Left lung (tissue), 10 donors: Measurements from ENCODE around the gene TUBB4A. TPM values are rescaled to one million over a fixed set of nuclear protein-coding genes. Genes with fewer than 3 reads are reported as not detected.

Source experiments
- ATAC-seq: fragments of 200-7000 bp; cut with Tn5 transposase; one replicate; pipeline ENCODE4 v1.9.1; 2020; ENCODE audit warnings: moderate library complexity
- DNase-seq, 4 donors: peaks; one replicate each; pipeline ENCODE4 v3.0.0-alpha.2; 2013 to 2020
- H3K27ac ChIP-seq, 2 donors: fragments of 200-600 bp; sonication (generic) in 1 of 2; one replicate each; pipeline versions ENCODE4 v1.5.0 to v1.8.0; 2020 to 2021
- H3K27me3 ChIP-seq, 2 donors: fragments of 200-600 bp; sonication (generic) in 1 of 2; one replicate each; pipeline versions ENCODE4 v1.5.0 to v1.8.0; 2020 to 2021
- H3K36me3 ChIP-seq, 2 donors: fragments of 200-600 bp; sonication (generic) in 1 of 2; one replicate each; pipeline versions ENCODE4 v1.5.0 to v1.8.0; 2020 to 2021
- H3K4me1 ChIP-seq, 2 donors: fragments of 200-600 bp; one replicate each; pipeline ENCODE4 v1.8.0; 2021
- H3K4me3 ChIP-seq, 2 donors: fragments of 200-600 bp; sonication (generic) in 1 of 2; one replicate each; pipeline versions ENCODE4 v1.5.0 to v1.8.0; 2020 to 2021; ENCODE audit warnings: mild to moderate bottlenecking in 1 of 2
- H3K9me3 ChIP-seq, 2 donors: fragments of 200-600 bp; sonication (generic) in 1 of 2; one replicate each; pipeline versions ENCODE4 v1.5.0 to v1.8.0; 2020 to 2021
- intact Hi-C, 2 donors: fragments of 100-400 bp; cut with DNase I; formaldehyde crosslinking; loops; one replicate each; pipeline versions ENCODE4 v1.11.2 to v1.14.2; 2022
- polyA plus RNA-seq, 6 donors: library from polyadenylated mRNA; unstranded; fragments of 120-200 nt; gene quantifications; one replicate each; pipeline ENCODE4 v1.2.1, GENCODE V29; 2013; ENCODE audit not compliant: insufficient read length in 6 of 6
- total RNA-seq, 2 donors: library from RNA; stranded (reverse); fragmentation: NEBNext Ultra II Directional; extraction: Animal tissue kit (Norgen Biotek cat#: 25700); gene quantifications; one replicate each; pipeline ENCODE4 v1.2.1, GENCODE V29; 2021
- TF ChIP-seq, protein P1 (sequence below), 2 donors: fragments of 200-600 bp; sonication (generic) in 1 of 2; IDR thresholded peaks; one replicate each; pipeline versions ENCODE4 v1.5.0 to v1.8.0; 2021; ENCODE audit warnings: antibody characterized with exemption in 2 of 2
- donor health status: DM: no; HTN: yes; CAD: no.
- donor health status: DM: no; HTN: no; CAD: no.

Gene TUBB4A
- total and polyA plus RNA-seq, 8 donors = 0.35 to 5.9 (median 4.3) TPM

DNA sequence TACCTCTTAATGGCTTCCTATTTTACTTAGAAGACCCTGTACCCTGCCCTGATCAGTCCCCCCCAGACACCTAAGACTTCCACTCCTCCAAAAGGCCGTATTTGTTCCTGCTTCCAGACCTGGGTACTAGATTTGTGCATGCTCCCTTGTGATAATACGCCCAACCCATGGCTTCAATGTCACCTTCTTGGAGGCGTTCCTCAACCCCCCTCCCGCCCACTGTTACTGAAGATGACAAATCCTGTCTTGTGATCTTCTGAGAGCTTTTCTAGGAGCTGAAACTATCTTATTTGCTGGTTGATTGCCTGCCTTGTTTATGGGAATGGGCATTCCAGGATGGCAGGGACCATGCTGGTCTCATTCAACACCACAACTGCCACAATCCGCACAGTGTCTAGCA is 51.9 kb downstream of the TUBB4A start:
- no peak for DNase-seq
- Histone ChIP-seq H3K4me3 (no peak overlapping the region), H3K36me3 (peaks cover 0 to 32% of the 10 kb centered on the region in 2 donors), H3K27me3 (no peaks in the 10 kb centered on the region), H3K4me1 (no peaks in the 10 kb centered on the region), H3K9me3 (peaks cover 0 to 17% of the 10 kb centered on the region in 2 donors), H3K27ac (no peak overlapping the region)
- TF ChIP-seq, protein P1, sequence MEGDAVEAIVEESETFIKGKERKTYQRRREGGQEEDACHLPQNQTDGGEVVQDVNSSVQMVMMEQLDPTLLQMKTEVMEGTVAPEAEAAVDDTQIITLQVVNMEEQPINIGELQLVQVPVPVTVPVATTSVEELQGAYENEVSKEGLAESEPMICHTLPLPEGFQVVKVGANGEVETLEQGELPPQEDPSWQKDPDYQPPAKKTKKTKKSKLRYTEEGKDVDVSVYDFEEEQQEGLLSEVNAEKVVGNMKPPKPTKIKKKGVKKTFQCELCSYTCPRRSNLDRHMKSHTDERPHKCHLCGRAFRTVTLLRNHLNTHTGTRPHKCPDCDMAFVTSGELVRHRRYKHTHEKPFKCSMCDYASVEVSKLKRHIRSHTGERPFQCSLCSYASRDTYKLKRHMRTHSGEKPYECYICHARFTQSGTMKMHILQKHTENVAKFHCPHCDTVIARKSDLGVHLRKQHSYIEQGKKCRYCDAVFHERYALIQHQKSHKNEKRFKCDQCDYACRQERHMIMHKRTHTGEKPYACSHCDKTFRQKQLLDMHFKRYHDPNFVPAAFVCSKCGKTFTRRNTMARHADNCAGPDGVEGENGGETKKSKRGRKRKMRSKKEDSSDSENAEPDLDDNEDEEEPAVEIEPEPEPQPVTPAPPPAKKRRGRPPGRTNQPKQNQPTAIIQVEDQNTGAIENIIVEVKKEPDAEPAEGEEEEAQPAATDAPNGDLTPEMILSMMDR (IDR thresholded peaks at IDR 0.05) = no peak
- no peak for ATAC-seq
- intact Hi-C loops = no loop called here

DNA sequence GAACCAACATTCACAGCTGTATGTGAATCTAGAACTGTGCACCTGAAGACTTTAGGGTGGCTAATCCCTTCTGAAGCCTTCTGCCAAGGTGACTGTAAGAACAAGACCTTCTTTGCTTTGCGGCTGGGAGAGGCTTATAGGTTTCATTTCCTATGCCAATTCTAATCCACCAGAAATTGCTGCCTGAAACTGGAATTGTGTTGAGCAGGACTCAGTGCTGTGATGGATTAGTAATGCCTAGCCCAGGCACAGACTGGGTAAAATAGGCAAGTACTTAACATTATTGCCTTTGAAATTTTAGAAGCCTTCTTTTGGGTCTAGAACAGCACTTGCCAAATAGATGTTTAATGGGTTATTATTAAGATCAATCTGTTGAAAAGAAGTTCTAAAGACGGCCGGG is 54.1 kb downstream of the TUBB4A start:
- no peak overlapping the region for H3K4me3 ChIP-seq

DNA sequence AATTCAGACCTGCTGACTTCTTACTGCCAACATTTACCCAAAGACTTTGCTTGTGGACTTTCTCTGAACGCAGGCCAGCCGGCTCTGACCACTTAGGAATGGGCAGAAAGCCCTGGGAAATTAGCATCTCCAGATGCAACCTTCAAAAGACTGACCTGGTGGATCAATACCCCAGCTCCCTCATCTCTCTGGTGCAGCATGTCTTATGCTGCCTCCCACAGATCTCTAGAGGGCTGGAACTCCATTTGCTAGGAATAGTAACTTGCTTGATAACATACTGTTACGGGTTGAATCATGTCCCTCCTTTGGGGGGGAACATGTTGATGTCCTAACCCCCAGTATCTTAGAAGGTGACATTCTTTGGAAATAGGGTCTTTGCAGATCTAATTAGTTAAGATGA is 55.7 kb downstream of the TUBB4A start:
- Histone ChIP-seq H3K9me3 (no peaks in the 10 kb centered on the region), H3K27ac (no peak overlapping the region), H3K36me3 (no peaks in the 10 kb centered on the region), H3K4me1 (no peaks in the 10 kb centered on the region), H3K4me3 (no peak overlapping the region), H3K27me3 (no peaks in the 10 kb centered on the region)
- intact Hi-C loops = no loop called here
- TF ChIP-seq, protein P1 (IDR thresholded peaks at IDR 0.05) = no peak
- ATAC-seq = no peak
- DNase-seq = no peak

More for the DNA sequence above, 54.1 kb downstream of the TUBB4A start:
- TF ChIP-seq, protein P1 (IDR thresholded peaks at IDR 0.05) = no peak
- Histone ChIP-seq H3K4me1 (no peaks in the 10 kb centered on the region), H3K27me3 (no peaks in the 10 kb centered on the region), H3K27ac (no peak overlapping the region), H3K36me3 (peaks cover 0 to 15% of the 10 kb centered on the region in 2 donors), H3K9me3 (no peaks in the 10 kb centered on the region)
- intact Hi-C loops = no loop called here
- no peak for DNase-seq
- ATAC-seq = no peak

Other genes with a start within 250 kb of the TUBB4A start
- 10 to 100 TPM; 69.3 to 71.3 TPM for gene MLLT1, start 222.3 kb downstream of the TUBB4A start, total RNA-seq
- 100 to 1,000 TPM in 1 of 6 donors, 10 to 100 TPM in 5; 69.4 to 106 (median 89.1) TPM for gene MLLT1, start 222.3 kb downstream of the TUBB4A start, polyA plus RNA-seq
- gene ACER1, start 168.7 kb downstream of the TUBB4A start, total RNA-seq = not detected
- under 1 TPM in 2 of 6 donors, not detected in 4; 0.15 to 0.30 TPM for gene ACER1, start 168.7 kb downstream of the TUBB4A start, polyA plus RNA-seq
- 10 to 100 TPM; 69.5 to 78.4 TPM for gene CLPP, start 140.8 kb downstream of the TUBB4A start, total RNA-seq
- 10 to 100 TPM; 40.9 to 65.2 (median 54.4) TPM for gene CLPP, start 140.8 kb downstream of the TUBB4A start, polyA plus RNA-seq
- gene ALKBH7, start 129.5 kb downstream of the TUBB4A start, total RNA-seq = 10 to 100 TPM; 52.8 to 67.7 TPM
- 10 to 100 TPM; 34.2 to 67.9 (median 48.2) TPM for gene ALKBH7, start 129.5 kb downstream of the TUBB4A start, polyA plus RNA-seq
- 1 to 10 TPM; 1.9 to 2.1 TPM for gene PSPN, start 126.4 kb downstream of the TUBB4A start, total RNA-seq
- gene PSPN, start 126.4 kb downstream of the TUBB4A start, polyA plus RNA-seq = 1 to 10 TPM; 1.8 to 2.7 (median 2.4) TPM
- 10 to 100 TPM; 39.6 to 43.4 TPM for gene GTF2F1, start 109.1 kb downstream of the TUBB4A start, total RNA-seq
- gene GTF2F1, start 109.1 kb downstream of the TUBB4A start, polyA plus RNA-seq = 10 to 100 TPM; 70.1 to 99.1 (median 77.9) TPM
- gene KHSRP, start 77.5 kb downstream of the TUBB4A start, total RNA-seq = 100 to 1,000 TPM; 173 to 203 TPM
- 100 to 1,000 TPM; 247 to 333 (median 284) TPM for gene KHSRP, start 77.5 kb downstream of the TUBB4A start, polyA plus RNA-seq
- under 1 TPM; 0.31 to 0.58 TPM for gene SLC25A41, start 68.5 kb downstream of the TUBB4A start, total RNA-seq
- 1 to 10 TPM in 2 of 6 donors, under 1 TPM in 4; 0.33 to 1.7 (median 0.90) TPM for gene SLC25A41, start 68.5 kb downstream of the TUBB4A start, polyA plus RNA-seq
- gene SLC25A23, start 42.5 kb downstream of the TUBB4A start, total RNA-seq = 100 to 1,000 TPM in 1 of 2 donors, 10 to 100 TPM in 1; 57.9 to 118 TPM
- gene SLC25A23, start 42.5 kb downstream of the TUBB4A start, polyA plus RNA-seq = 10 to 100 TPM; 43.1 to 57.8 (median 54.4) TPM
- 10 to 100 TPM; 38.1 to 78.8 TPM for gene CRB3, start 38.0 kb downstream of the TUBB4A start, total RNA-seq
- gene CRB3, start 38.0 kb downstream of the TUBB4A start, polyA plus RNA-seq = 10 to 100 TPM; 14.9 to 21.3 (median 17.8) TPM
- 10 to 100 TPM in 1 of 2 donors, 1 to 10 TPM in 1; 6.7 to 11.8 TPM for gene DENND1C, start 20.5 kb downstream of the TUBB4A start, total RNA-seq
- 10 to 100 TPM; 17.5 to 22.1 (median 19.7) TPM for gene DENND1C, start 20.5 kb downstream of the TUBB4A start, polyA plus RNA-seq
- gene TNFSF9, start 28.7 kb upstream of the TUBB4A start, total RNA-seq = 10 to 100 TPM in 1 of 2 donors, 1 to 10 TPM in 1; 5.5 to 10.2 TPM
- gene TNFSF9, start 28.7 kb upstream of the TUBB4A start, polyA plus RNA-seq = under 1 TPM; 0.20 to 0.70 (median 0.30) TPM
- under 1 TPM in 1 of 2 donors, not detected in 1; 0.42 TPM for gene CD70, start 88.8 kb upstream of the TUBB4A start, total RNA-seq
- under 1 TPM in 3 of 6 donors, not detected in 3; 0.22 to 0.53 (median 0.36) TPM for gene CD70, start 88.8 kb upstream of the TUBB4A start, polyA plus RNA-seq
- gene TNFSF14, start 167.9 kb upstream of the TUBB4A start, total RNA-seq = 1 to 10 TPM; 2.1 to 6.2 TPM
- under 1 TPM; 0.13 to 0.95 (median 0.34) TPM for gene TNFSF14, start 167.9 kb upstream of the TUBB4A start, polyA plus RNA-seq
- gene C3, start 218.3 kb upstream of the TUBB4A start, total RNA-seq = 100 to 1,000 TPM; 748 to 881 TPM
- gene C3, start 218.3 kb upstream of the TUBB4A start, polyA plus RNA-seq = 100 to 1,000 TPM in 1 of 6 donors, 10 to 100 TPM in 5; 14.2 to 103 (median 41.7) TPM
- gene GPR108, start 235.3 kb upstream of the TUBB4A start, total RNA-seq = 10 to 100 TPM; 64.1 to 81.7 TPM
- gene GPR108, start 235.3 kb upstream of the TUBB4A start, polyA plus RNA-seq = 10 to 100 TPM; 51.0 to 77.7 (median 58.0) TPM
- 10 to 100 TPM; 62.3 to 75.3 TPM for gene TRIP10, start 237.4 kb upstream of the TUBB4A start, total RNA-seq
- gene TRIP10, start 237.4 kb upstream of the TUBB4A start, polyA plus RNA-seq = 100 to 1,000 TPM in 3 of 6 donors, 10 to 100 TPM in 3; 84.9 to 120 (median 104) TPM